HEK293T (cell line): Measurements from ENCODE around the gene CREB5.

Experiments used
- SUZ12 ChIP-seq: fragments of 450-650 bp; IDR thresholded peaks from 2 replicates; pipeline ENCODE4 v1.6.1; 2016; ENCODE audit warnings: mild to moderate bottlenecking
- TARDBP ChIP-seq: fragments of 450-650 bp; IDR thresholded peaks from 2 replicates; pipeline ENCODE4 v1.6.1; 2016

GRCh38 chr7:28395831-28396230, 16.5 kb upstream of the CREB5 start:
- TF ChIP-seq TARDBP (no peak), SUZ12 (no peak)
